Measurements from ENCODE around the gene KCNC3. TPM values are rescaled to one million over a fixed set of nuclear protein-coding genes. Genes with fewer than 3 reads are reported as not detected.

The KCNC3 gene
- total RNA-seq, 1 donor from 2014 or later, result 19.8 TPM

- Mint-ChIP-seq H3K4me1 (ENCODE audit: low read depth) (peaks cover 12% of the 10 kb centered on the region), H3K36me3 (ENCODE audit: insufficient read depth) (peaks cover 11% of the 10 kb centered on the region), H3K27me3 (peaks cover 27% of the 10 kb centered on the region), H3K27ac (no peak overlapping the region), H3K4me3 (ENCODE audit: low read depth) (no peak overlapping the region), H3K9me3 (ENCODE audit: low read depth) (no peaks in the 10 kb centered on the region)
- no peak for TF ChIP-seq CTCF (IDR thresholded peaks at IDR 0.05; ENCODE audit: unreplicated experiment)
- DNase-seq (ENCODE audit: low spot score, unreplicated experiment), result no peak
Observed at GRCh38 chr19:50309396-50310125, 19.6 kb downstream of the KCNC3 start.

GRCh38 chr19:50308991-50309390 is 20.2 kb downstream of the KCNC3 start:
- Mint-ChIP-seq H3K27me3 (peaks cover 21% of the 10 kb centered on the region), H3K9me3 (ENCODE audit: low read depth) (no peaks in the 10 kb centered on the region), H3K27ac (no peak overlapping the region), H3K4me1 (ENCODE audit: low read depth) (peaks cover 9% of the 10 kb centered on the region), H3K4me3 (ENCODE audit: low read depth) (no peak overlapping the region), H3K36me3 (ENCODE audit: insufficient read depth) (peaks cover 12% of the 10 kb centered on the region)
- DNase-seq (ENCODE audit: low spot score, unreplicated experiment), result no peak
- TF ChIP-seq CTCF (IDR thresholded peaks at IDR 0.05; ENCODE audit: unreplicated experiment), result no peak

- H3K27me3 Mint-ChIP-seq, result peaks cover 4% of the 10 kb centered on the region
- H3K4me1 Mint-ChIP-seq (ENCODE audit: low read depth), result no peaks in the 10 kb centered on the region
- H3K4me3 Mint-ChIP-seq (ENCODE audit: low read depth), result no peak overlapping the region
- H3K27ac Mint-ChIP-seq, result no peak overlapping the region
- TF ChIP-seq CTCF (IDR thresholded peaks at IDR 0.05; ENCODE audit: unreplicated experiment), result no peak
- no peaks in the 10 kb centered on the region for H3K9me3 Mint-ChIP-seq (ENCODE audit: low read depth)
- DNase-seq (ENCODE audit: low spot score, unreplicated experiment), result no peak
- peaks cover 32% of the 10 kb centered on the region for H3K36me3 Mint-ChIP-seq (ENCODE audit: insufficient read depth)
Observed at GRCh38 chr19:50303558-50303957, 25.6 kb downstream of the KCNC3 start.

GRCh38 chr19:50301607-50301971 is 27.6 kb downstream of the KCNC3 start:
- Mint-ChIP-seq H3K36me3 (ENCODE audit: insufficient read depth) (peaks cover 35% of the 10 kb centered on the region), H3K9me3 (ENCODE audit: low read depth) (no peaks in the 10 kb centered on the region), H3K4me3 (ENCODE audit: low read depth) (no peak overlapping the region), H3K27me3 (no peaks in the 10 kb centered on the region), H3K27ac (no peak overlapping the region), H3K4me1 (ENCODE audit: low read depth) (no peaks in the 10 kb centered on the region)
- TF ChIP-seq CTCF (IDR thresholded peaks at IDR 0.05; ENCODE audit: unreplicated experiment), result no peak
- no peak for DNase-seq (ENCODE audit: low spot score, unreplicated experiment)

- DNase-seq (ENCODE audit: low spot score, unreplicated experiment), result no peak
- Mint-ChIP-seq H3K9me3 (ENCODE audit: low read depth) (no peaks in the 10 kb centered on the region), H3K27me3 (no peaks in the 10 kb centered on the region), H3K36me3 (ENCODE audit: insufficient read depth) (peaks cover 36% of the 10 kb centered on the region), H3K27ac (no peak overlapping the region), H3K4me1 (ENCODE audit: low read depth) (no peaks in the 10 kb centered on the region), H3K4me3 (ENCODE audit: low read depth) (no peak overlapping the region)
- no peak for TF ChIP-seq CTCF (IDR thresholded peaks at IDR 0.05; ENCODE audit: unreplicated experiment)
Observed at GRCh38 chr19:50300814-50301606, 28.2 kb downstream of the KCNC3 start.

All from progenitor cell of endocrine pancreas (in vitro differentiated cells).